Neutrophil (primary cell): ENCODE data around the gene HSPH1.

ENCODE experiments used
- H3K27ac ChIP-seq: fragments of 200-600 bp; sonication (generic); 2 replicates; pipeline ENCODE4 v1.5.1; 2016; ENCODE audit warnings: mild to moderate bottlenecking, moderate library complexity
- H3K27me3 ChIP-seq: fragments of 200-600 bp; sonication (generic); 2 replicates; pipeline ENCODE4 v1.6.0; 2016; ENCODE audit warnings: mild to moderate bottlenecking
- H3K36me3 ChIP-seq: fragments of 200-600 bp; sonication (generic); 2 replicates; pipeline ENCODE4 v1.5.1; 2017
- H3K4me1 ChIP-seq, 2 experiments: fragments of 200-600 bp in 1 of 2; sonication (generic) in 1 of 2; 1 replicate in 1 of 2; 2 replicates in 1 of 2; pipeline versions ENCODE4 v1.5.1 to v1.6.1; 2013 to 2016; ENCODE audit warnings: low read depth in 1 of 2, low read length in 1 of 2, mild to moderate bottlenecking in 1 of 2, moderate library complexity in 1 of 2; ENCODE audit not compliant: control insufficient read depth in 1 of 2, insufficient read depth in 1 of 2
- H3K4me3 ChIP-seq, 2 experiments: fragments of 200-600 bp in 1 of 2; sonication (generic) in 1 of 2; 1 replicate in 1 of 2; 2 replicates in 1 of 2; pipeline ENCODE4 v1.5.1; 2013 to 2016; ENCODE audit warnings: low read depth in 1 of 2, low read length in 1 of 2, mild to moderate bottlenecking in 1 of 2, moderate library complexity in 1 of 2
- H3K9me3 ChIP-seq: fragments of 200-600 bp; sonication (generic); 2 replicates; pipeline ENCODE4 v1.5.1; 2016
- CTCF ChIP-seq: fragments of 200-600 bp; sonication (generic); IDR thresholded peaks from 2 replicates; pipeline ENCODE4 v1.5.1; 2016; ENCODE audit warnings: antibody characterized with exemption

HSPH1 gene

GRCh38 chr13:31168166-31168565 lies 6.5 kb upstream of the HSPH1 start:
- Histone ChIP-seq H3K27me3 (no peaks in the 10 kb centered on the region), H3K27ac (no peak overlapping the region), H3K9me3 (no peaks in the 10 kb centered on the region), H3K36me3 (no peaks in the 10 kb centered on the region), H3K4me1 (peaks cover 19 to 41% of the 10 kb centered on the region in 2 experiments), H3K4me3 (no peak overlapping the region)
- TF ChIP-seq CTCF, result no peak

GRCh38 chr13:31167490-31167889 lies 5.8 kb upstream of the HSPH1 start:
- peaks cover 25 to 44% of the 10 kb centered on the region in 2 experiments for H3K4me1 ChIP-seq
- H3K27me3 ChIP-seq, result no peaks in the 10 kb centered on the region
- TF ChIP-seq CTCF, result no peak
- H3K27ac ChIP-seq, result no peak overlapping the region
- no peak overlapping the region for H3K4me3 ChIP-seq
- H3K9me3 ChIP-seq, result no peaks in the 10 kb centered on the region
- H3K36me3 ChIP-seq, result no peaks in the 10 kb centered on the region

GRCh38 chr13:31166591-31166990 lies 4.9 kb upstream of the HSPH1 start:
- Histone ChIP-seq H3K36me3 (no peaks in the 10 kb centered on the region), H3K27ac (no peak overlapping the region), H3K4me3 (no peak overlapping the region), H3K9me3 (no peaks in the 10 kb centered on the region), H3K4me1 (peaks cover 25 to 36% of the 10 kb centered on the region in 2 experiments), H3K27me3 (no peaks in the 10 kb centered on the region)
- no peak for TF ChIP-seq CTCF

GRCh38 chr13:31162151-31163008 lies 676 bp upstream of the HSPH1 start:
- peak; percentile 55 for TF ChIP-seq CTCF
- peak overlapping the region; percentile 92 to 98 for H3K4me3 ChIP-seq
- H3K36me3 ChIP-seq, result no peaks in the 10 kb centered on the region
- no peaks in the 10 kb centered on the region for H3K9me3 ChIP-seq
- H3K27me3 ChIP-seq, result no peaks in the 10 kb centered on the region
- H3K4me1 ChIP-seq, result peaks cover 25 to 27% of the 10 kb centered on the region in 2 experiments
- peak overlapping the region; percentile 61 for H3K27ac ChIP-seq

GRCh38 chr13:31160857-31161556 lies 697 bp downstream of the HSPH1 start:
- no peaks in the 10 kb centered on the region for H3K9me3 ChIP-seq
- peaks cover 21 to 27% of the 10 kb centered on the region in 2 experiments for H3K4me1 ChIP-seq
- TF ChIP-seq CTCF, result no peak
- H3K27me3 ChIP-seq, result no peaks in the 10 kb centered on the region
- no peaks in the 10 kb centered on the region for H3K36me3 ChIP-seq
- peak overlapping the region; percentile 92 to 98 for H3K4me3 ChIP-seq
- peak overlapping the region; percentile 61 for H3K27ac ChIP-seq
